ENCODE results near the gene IL20RA. TPM values are rescaled to one million over a fixed set of nuclear protein-coding genes. Genes with fewer than 3 reads are reported as not detected.

The IL20RA gene
- total and polyA plus RNA-seq, 4 donors, result 0.17 to 0.65 (median 0.25) TPM; not detected in 1

- TF ChIP-seq FOXA2 (IDR thresholded peaks at IDR 0.05) (no peak), HNF4G (IDR thresholded peaks at IDR 0.05) (no peak), GABPA (IDR thresholded peaks at IDR 0.05 in 1 of 2, conservative IDR thresholded peaks at IDR 0.05 in 1 of 2) (no peak), FOXA1 (IDR thresholded peaks at IDR 0.05) (no peak), HNF4A (conservative IDR thresholded peaks at IDR 0.05) (no peak), MAX (IDR thresholded peaks at IDR 0.05) (no peak), EGR1 (IDR thresholded peaks at IDR 0.05; ENCODE audit: low read depth in 2 of 2) (no peak), NR2F2 (IDR thresholded peaks at IDR 0.05) (no peak), RXRA (IDR thresholded peaks at IDR 0.05) (no peak), SP1 (IDR thresholded peaks at IDR 0.05) (no peak), RAD21 (IDR thresholded peaks at IDR 0.05) (no peak)
- TF ChIP-seq, protein P1, sequence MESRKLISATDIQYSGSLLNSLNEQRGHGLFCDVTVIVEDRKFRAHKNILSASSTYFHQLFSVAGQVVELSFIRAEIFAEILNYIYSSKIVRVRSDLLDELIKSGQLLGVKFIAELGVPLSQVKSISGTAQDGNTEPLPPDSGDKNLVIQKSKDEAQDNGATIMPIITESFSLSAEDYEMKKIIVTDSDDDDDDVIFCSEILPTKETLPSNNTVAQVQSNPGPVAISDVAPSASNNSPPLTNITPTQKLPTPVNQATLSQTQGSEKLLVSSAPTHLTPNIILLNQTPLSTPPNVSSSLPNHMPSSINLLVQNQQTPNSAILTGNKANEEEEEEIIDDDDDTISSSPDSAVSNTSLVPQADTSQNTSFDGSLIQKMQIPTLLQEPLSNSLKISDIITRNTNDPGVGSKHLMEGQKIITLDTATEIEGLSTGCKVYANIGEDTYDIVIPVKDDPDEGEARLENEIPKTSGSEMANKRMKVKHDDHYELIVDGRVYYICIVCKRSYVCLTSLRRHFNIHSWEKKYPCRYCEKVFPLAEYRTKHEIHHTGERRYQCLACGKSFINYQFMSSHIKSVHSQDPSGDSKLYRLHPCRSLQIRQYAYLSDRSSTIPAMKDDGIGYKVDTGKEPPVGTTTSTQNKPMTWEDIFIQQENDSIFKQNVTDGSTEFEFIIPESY (IDR thresholded peaks at IDR 0.05), result no peak
- TF ChIP-seq, protein P2, sequence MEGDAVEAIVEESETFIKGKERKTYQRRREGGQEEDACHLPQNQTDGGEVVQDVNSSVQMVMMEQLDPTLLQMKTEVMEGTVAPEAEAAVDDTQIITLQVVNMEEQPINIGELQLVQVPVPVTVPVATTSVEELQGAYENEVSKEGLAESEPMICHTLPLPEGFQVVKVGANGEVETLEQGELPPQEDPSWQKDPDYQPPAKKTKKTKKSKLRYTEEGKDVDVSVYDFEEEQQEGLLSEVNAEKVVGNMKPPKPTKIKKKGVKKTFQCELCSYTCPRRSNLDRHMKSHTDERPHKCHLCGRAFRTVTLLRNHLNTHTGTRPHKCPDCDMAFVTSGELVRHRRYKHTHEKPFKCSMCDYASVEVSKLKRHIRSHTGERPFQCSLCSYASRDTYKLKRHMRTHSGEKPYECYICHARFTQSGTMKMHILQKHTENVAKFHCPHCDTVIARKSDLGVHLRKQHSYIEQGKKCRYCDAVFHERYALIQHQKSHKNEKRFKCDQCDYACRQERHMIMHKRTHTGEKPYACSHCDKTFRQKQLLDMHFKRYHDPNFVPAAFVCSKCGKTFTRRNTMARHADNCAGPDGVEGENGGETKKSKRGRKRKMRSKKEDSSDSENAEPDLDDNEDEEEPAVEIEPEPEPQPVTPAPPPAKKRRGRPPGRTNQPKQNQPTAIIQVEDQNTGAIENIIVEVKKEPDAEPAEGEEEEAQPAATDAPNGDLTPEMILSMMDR (IDR thresholded peaks at IDR 0.05; ENCODE audit: low read depth, low read length, missing input control), result no peak
- 45% methylated on average over 2 of the region's 2 CpGs for WGBS
- H3K36me3 ChIP-seq (ENCODE audit: control insufficient read depth in 4 of 4, insufficient read depth in 3 of 4, low read depth in 1 of 4, low read length in 3 of 4), result peaks cover 0 to 1% (median 0%) of the 10 kb centered on the region in 4 donors
- no peak for DNase-seq (ENCODE audit: low spot score)
- H3K27me3 ChIP-seq (ENCODE audit: control insufficient read depth in 4 of 4, insufficient read depth in 4 of 4, low read length in 3 of 4), result peaks cover 4 to 15% (median 9%) of the 10 kb centered on the region in 4 donors
- H3K9me3 ChIP-seq (ENCODE audit: control insufficient read depth in 4 of 4, low read length in 3 of 4), result peaks cover 0 to 3% (median 2%) of the 10 kb centered on the region in 4 donors
- H3K4me3 ChIP-seq (ENCODE audit: low read depth in 1 of 3, low read length in 3 of 3), result no peak overlapping the region
- H3K9ac ChIP-seq (ENCODE audit: low read depth in 1 of 2, low read length in 2 of 2), result no peak overlapping the region
- peaks cover 0 to 9% (median 2%) of the 10 kb centered on the region in 4 donors for H3K4me1 ChIP-seq (ENCODE audit: control insufficient read depth in 4 of 4, insufficient read depth in 4 of 4, low read length in 3 of 4)
- H3K27ac ChIP-seq (ENCODE audit: low read depth in 1 of 2, low read length in 2 of 2), result no peak overlapping the region
Observed at GRCh38 chr6:137028912-137029311, 15.9 kb downstream of the IL20RA start.

DNA sequence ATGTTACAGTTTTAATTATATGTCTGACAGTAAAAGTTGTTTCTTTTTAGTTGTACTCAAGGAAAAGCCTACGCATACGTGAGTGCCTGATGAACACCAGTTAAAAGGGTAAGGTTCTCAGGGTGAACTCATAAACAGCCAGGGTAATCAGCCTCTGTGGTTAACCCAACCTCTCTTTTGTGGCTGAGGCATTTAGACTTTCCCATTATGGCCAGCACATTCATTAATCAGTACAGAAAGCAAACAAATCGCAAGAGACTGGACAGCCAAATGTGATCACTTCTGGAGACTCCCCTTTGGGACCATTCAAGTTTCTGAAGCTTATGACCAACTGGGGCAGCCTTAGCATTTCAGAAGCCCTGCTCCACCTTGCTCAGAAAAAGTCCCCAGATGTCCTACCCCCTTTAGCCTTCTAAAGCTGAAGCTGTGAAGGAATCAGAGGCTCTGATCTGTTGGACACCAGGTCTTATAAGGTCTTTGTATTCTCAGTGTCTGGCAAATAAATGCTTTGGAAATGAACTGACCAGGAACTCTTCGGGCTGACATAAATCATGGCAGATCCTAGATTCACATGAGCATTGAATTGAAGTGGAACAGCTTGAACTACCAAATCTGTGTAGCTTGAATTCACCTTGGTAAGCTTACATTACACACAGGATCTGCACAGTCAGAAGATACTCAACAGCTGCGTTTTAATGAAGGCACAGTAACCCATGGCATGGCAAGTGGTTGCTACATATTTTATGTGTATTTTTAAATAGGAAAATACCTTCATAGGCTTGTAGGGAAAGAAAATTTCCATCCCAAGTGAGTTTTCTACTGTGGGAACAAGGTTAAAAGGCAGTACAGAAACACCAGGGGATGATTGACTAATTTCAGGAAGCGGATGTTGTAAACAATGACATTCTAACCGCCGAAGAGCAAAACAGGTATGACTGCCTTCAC, 18.7 kb downstream of the IL20RA start:
- peaks cover under 1 to 15% (median 9%) of the 10 kb centered on the region in 4 donors for H3K27me3 ChIP-seq (ENCODE audit: control insufficient read depth in 4 of 4, insufficient read depth in 4 of 4, low read length in 3 of 4)
- H3K4me3 ChIP-seq (ENCODE audit: low read depth in 1 of 3, low read length in 3 of 3), result no peak overlapping the region
- peaks cover 0 to 10% (median 6%) of the 10 kb centered on the region in 4 donors for H3K4me1 ChIP-seq (ENCODE audit: control insufficient read depth in 4 of 4, insufficient read depth in 4 of 4, low read length in 3 of 4)
- H3K27ac ChIP-seq (ENCODE audit: low read depth in 1 of 2, low read length in 2 of 2), result no peak overlapping the region
- TF ChIP-seq SP1 (IDR thresholded peaks at IDR 0.05), result no peak
- no peak for TF ChIP-seq RXRA (IDR thresholded peaks at IDR 0.05)
- H3K36me3 ChIP-seq (ENCODE audit: control insufficient read depth in 4 of 4, insufficient read depth in 3 of 4, low read depth in 1 of 4, low read length in 3 of 4), result peaks cover 0 to 1% (median 0%) of the 10 kb centered on the region in 4 donors
- DNase-seq (ENCODE audit: low spot score), result no peak
- H3K9me3 ChIP-seq (ENCODE audit: control insufficient read depth in 4 of 4, low read length in 3 of 4), result peaks cover 0 to 3% (median 0%) of the 10 kb centered on the region in 4 donors
- WGBS, result 67% methylated on average over 8 of the region's 8 CpGs
- no peak overlapping the region for H3K9ac ChIP-seq (ENCODE audit: low read depth in 1 of 2, low read length in 2 of 2)

All from liver (tissue), 9 donors.